ENCODE measurements around the gene JUNB. TPM values are rescaled to one million over a fixed set of nuclear protein-coding genes. Genes with fewer than 3 reads are reported as not detected.
A peak's percentile ranks its signal among the peaks of the same experiment; 100 is the strongest.

JUNB gene
- total RNA-seq, 1 experiment from 2014 or later, result 6.6 TPM

- TF ChIP-seq MLX (CRISPR knock-in tag; IDR thresholded peaks at IDR 0.05) (no peak), ZNF512 (CRISPR knock-in tag; IDR thresholded peaks at IDR 0.05; ENCODE audit: borderline replicate concordance) (no peak), ZNF138 (CRISPR knock-in tag; conservative IDR thresholded peaks at IDR 0.05) (no peak), ZNF219 (CRISPR knock-in tag; IDR thresholded peaks at IDR 0.05; ENCODE audit: borderline replicate concordance) (no peak)
- POLR2A ChIA-PET, result no interaction called here
- DNase-seq (ENCODE audit: low spot score) (no peak), ATAC-seq (no peak)
- Mint-ChIP-seq H3K4me1 (peaks cover 47% of the 10 kb centered on the region), H3K9me3 (no peaks in the 10 kb centered on the region), H3K27me3 (ENCODE audit: low read depth) (peaks cover 43% of the 10 kb centered on the region), H3K4me3 (peak overlapping the region; percentile 64), H3K27ac (no peak overlapping the region), H3K36me3 (no peaks in the 10 kb centered on the region)
- CTCF ChIA-PET, result interaction anchor here (0.6 to 1.3 kb wide), 3 partner anchors 9 to 33 kb away, joined by 3 to 5 read pairs (median 5); no protein-coding TSS in a partner anchor
These were observed 45.9 kb downstream of the JUNB start for GRCh38 chr19:12837225-12837624.

GRCh38 chr19:12838182-12838885 lies 47.0 kb downstream of the JUNB start, which contains the start of gene MAST1:
Gene MAST1 (plus strand): TSS chr19:12838515. CDS start chr19:12838573, 58 bp downstream.
- H3K27me3 Mint-ChIP-seq (ENCODE audit: low read depth), result peaks cover 40% of the 10 kb centered on the region
- peaks cover 44% of the 10 kb centered on the region for H3K4me1 Mint-ChIP-seq
- DNase-seq (ENCODE audit: low spot score) (peak; percentile 74), ATAC-seq (peak; percentile 9)
- H3K27ac Mint-ChIP-seq, result peak within 1 kb of the TSS; percentile 61; the same call in 1 of the 2 replicates
- peak within 1 kb of the TSS; percentile 79 for H3K4me3 Mint-ChIP-seq
- ChIA-PET CTCF (interaction anchor here (0.9 to 1.7 kb wide), 3 partner anchors 9 to 72 kb away, joined by 5 to 8 read pairs (median 5); no protein-coding TSS in a partner anchor), POLR2A (interaction anchor here (0.6 kb wide), 1 partner anchor 99 kb away, joined by 3 read pairs; no protein-coding TSS in a partner anchor)
- TF ChIP-seq AR (CRISPR knock-in tag; IDR thresholded peaks at IDR 0.05) (no peak), GRHL2 (CRISPR knock-in tag; IDR thresholded peaks at IDR 0.05; ENCODE audit: insufficient replicate concordance, severe bottlenecking) (no peak), SP1 (CRISPR knock-in tag; conservative IDR thresholded peaks at IDR 0.05) (peak; percentile 86), OVOL2 (CRISPR knock-in tag; IDR thresholded peaks at IDR 0.05; ENCODE audit: borderline replicate concordance) (no peak), ETV6 (CRISPR knock-in tag; IDR thresholded peaks at IDR 0.05) (no peak), CTCF (IDR thresholded peaks at IDR 0.05) (peak; percentile 72; the same call in 1 of the 2 replicates), HMGXB4 (CRISPR knock-in tag; IDR thresholded peaks at IDR 0.05) (0 out of 2 replicates have a peak, but pooled peaks have one; percentile 52)
- H3K36me3 Mint-ChIP-seq, result peaks cover 5% of the 10 kb centered on the region
- H3K9me3 Mint-ChIP-seq, result no peaks in the 10 kb centered on the region

All from WTC11 (cell line).